Duodenal mucosa (tissue), 2 donors: Measurements from ENCODE around the gene DMWD.
"Not testable (repeated sequence)": the region's sequence is repeated elsewhere in the genome, so short reads cannot be mapped to it uniquely, and the experiment has no call there.

Source experiments
- H3K27ac ChIP-seq: one replicate; pipeline ENCODE4 v1.7.0; 2013; ENCODE audit warnings: low read depth, low read length
- H3K27me3 ChIP-seq, 2 donors: one replicate each; pipeline ENCODE4 v1.7.0; 2013; ENCODE audit warnings: low read length in 2 of 2, control low read depth in 1 of 2; ENCODE audit not compliant: insufficient read depth in 2 of 2, control insufficient read depth in 1 of 2
- H3K36me3 ChIP-seq, 2 donors: one replicate each; pipeline ENCODE4 v1.7.0; 2013; ENCODE audit warnings: low read length in 2 of 2, control low read depth in 1 of 2; ENCODE audit not compliant: insufficient read depth in 2 of 2, control insufficient read depth in 1 of 2
- H3K4me1 ChIP-seq, 2 donors: one replicate each; pipeline ENCODE4 v1.7.0; 2013; ENCODE audit warnings: low read length in 2 of 2, control low read depth in 1 of 2; ENCODE audit not compliant: insufficient read depth in 2 of 2, control insufficient read depth in 1 of 2
- H3K4me3 ChIP-seq, 2 donors: one replicate each; pipeline ENCODE4 v1.7.0; 2013; ENCODE audit warnings: low read length in 2 of 2, low read depth in 1 of 2
- H3K9ac ChIP-seq, 2 donors: one replicate each; pipeline ENCODE4 v1.7.0; 2013; ENCODE audit warnings: low read length in 2 of 2, low read depth in 1 of 2
- H3K9me3 ChIP-seq, 2 donors: one replicate each; pipeline ENCODE4 v1.7.0; 2013; ENCODE audit warnings: low read length in 2 of 2, control low read depth in 1 of 2; ENCODE audit not compliant: control insufficient read depth in 1 of 2

The DMWD gene

DNA sequence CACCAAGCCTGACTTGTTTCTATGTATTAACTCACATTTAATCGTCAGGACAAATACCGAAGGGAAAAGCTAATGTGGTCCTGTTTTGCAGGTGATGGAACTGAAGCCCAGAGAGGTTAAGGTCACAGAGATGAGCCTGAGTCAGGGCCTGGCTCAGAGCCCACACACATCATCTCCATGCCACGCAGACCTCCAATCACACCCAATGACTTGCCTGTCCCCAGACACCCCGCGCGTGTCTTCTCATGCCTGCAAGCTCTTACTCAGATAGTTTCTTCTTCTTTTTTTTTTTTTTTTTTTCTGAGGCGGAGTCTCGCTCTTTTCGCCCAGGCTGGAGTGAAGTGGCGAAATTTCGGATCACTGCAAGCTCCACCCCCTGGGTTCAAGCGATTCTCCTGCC, 40.0 kb downstream of the DMWD start:
- Histone ChIP-seq H3K9me3 (no peaks in the 10 kb centered on the region), H3K4me1 (no peaks in the 10 kb centered on the region), H3K27me3 (no peaks in the 10 kb centered on the region), H3K4me3 (no peak overlapping the region), H3K9ac (no peak overlapping the region), H3K36me3 (no peaks in the 10 kb centered on the region), H3K27ac (no peak overlapping the region)

DNA sequence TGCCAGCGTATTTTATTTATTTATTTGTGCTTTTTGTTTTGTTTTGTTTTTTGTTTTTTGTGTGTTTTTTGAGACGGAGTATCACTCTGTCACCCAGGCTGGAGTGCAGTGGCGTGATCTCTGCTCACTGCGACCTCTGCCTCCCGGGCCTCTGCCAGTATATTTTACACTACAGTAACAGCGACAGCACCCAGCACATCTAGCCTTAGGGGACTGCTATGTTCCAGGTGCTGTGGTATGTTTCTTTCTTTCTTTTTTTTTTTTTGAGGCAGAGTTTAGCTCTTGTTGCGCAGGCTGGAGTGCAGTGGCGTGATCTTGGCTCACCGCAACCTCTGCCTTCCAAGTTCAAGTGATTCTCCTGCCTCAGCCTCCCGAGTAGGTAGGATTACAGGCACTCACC, 41.2 kb downstream of the DMWD start:
- H3K9ac ChIP-seq, H3K27ac ChIP-seq, H3K36me3 ChIP-seq, H3K4me3 ChIP-seq, H3K27me3 ChIP-seq, H3K9me3 ChIP-seq, H3K4me1 ChIP-seq: not testable (repeated sequence)

DNA sequence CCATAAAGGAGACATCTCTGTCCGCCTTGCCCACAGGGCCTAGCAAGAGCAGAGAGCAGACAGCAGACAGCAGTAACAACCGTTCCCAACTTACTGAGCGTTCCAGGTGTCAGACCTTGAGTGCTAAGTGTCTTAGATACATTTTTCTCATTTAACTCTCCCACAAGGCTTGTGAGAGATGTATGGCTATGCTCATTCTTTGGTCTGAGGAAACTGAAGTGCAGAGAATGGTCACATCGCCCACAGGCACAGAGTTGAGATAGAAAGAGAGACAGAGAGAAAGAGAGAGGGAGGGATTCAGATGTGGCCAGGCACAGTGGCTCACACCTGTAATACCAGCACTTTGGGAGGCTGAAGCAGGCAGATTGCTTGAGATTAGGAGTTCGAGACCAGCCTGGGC, 45.1 kb downstream of the DMWD start:
- Histone ChIP-seq H3K9me3 (no peaks in the 10 kb centered on the region), H3K27me3 (no peaks in the 10 kb centered on the region), H3K4me3 (no peak overlapping the region), H3K9ac (no peak overlapping the region), H3K4me1 (no peaks in the 10 kb centered on the region), H3K36me3 (no peaks in the 10 kb centered on the region), H3K27ac (no peak overlapping the region)

DNA sequence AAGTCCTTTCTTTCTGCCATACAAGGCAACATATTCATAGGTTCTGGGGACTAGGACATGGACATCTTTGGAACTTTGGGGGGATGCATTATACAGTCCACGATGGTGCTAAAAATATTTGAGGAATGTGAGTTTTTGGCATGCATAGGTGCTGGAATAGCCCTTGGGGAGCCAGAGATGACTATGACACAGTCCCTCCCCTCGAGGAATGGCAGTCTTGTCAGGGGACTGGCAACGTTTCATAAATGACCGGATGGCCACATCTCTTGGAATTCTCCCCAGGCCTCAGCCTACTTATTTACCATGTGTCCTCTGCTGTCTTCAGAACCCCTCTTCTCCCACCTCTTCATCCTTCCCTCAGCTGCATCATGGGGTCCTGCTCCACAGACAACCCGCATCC, 45.8 kb downstream of the DMWD start:
- no peak overlapping the region for H3K9ac ChIP-seq
- H3K27ac ChIP-seq, result no peak overlapping the region
- no peaks in the 10 kb centered on the region for H3K27me3 ChIP-seq
- H3K36me3 ChIP-seq, result no peaks in the 10 kb centered on the region
- H3K4me3 ChIP-seq, result no peak overlapping the region
- no peaks in the 10 kb centered on the region for H3K9me3 ChIP-seq
- no peaks in the 10 kb centered on the region for H3K4me1 ChIP-seq

DNA sequence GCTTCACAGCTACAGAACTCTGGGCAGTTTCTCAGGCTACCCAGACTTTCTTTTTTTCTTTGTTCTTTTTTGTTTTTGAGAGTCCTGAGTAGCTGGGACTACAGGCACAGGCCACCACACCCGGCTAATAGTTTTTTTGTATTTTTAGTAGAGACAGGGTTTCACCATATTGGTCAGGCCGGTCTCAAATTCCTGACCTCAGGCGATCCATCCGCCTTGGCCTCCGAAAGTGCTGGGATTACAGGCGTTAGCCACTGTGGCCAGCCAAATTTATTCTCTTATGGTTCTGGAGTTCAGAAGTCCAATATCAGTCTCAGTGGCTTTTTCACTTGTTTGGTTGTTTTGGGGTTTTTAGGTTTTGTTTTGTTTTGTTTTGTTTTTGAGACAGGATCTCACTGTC, 47.0 kb downstream of the DMWD start:
- H3K27ac ChIP-seq, result no peak overlapping the region
- H3K4me3 ChIP-seq, result no peak overlapping the region
- H3K36me3 ChIP-seq, result no peaks in the 10 kb centered on the region
- no peaks in the 10 kb centered on the region for H3K9me3 ChIP-seq
- H3K27me3 ChIP-seq, result no peaks in the 10 kb centered on the region
- H3K4me1 ChIP-seq, result no peaks in the 10 kb centered on the region
- H3K9ac ChIP-seq, result no peak overlapping the region

DNA sequence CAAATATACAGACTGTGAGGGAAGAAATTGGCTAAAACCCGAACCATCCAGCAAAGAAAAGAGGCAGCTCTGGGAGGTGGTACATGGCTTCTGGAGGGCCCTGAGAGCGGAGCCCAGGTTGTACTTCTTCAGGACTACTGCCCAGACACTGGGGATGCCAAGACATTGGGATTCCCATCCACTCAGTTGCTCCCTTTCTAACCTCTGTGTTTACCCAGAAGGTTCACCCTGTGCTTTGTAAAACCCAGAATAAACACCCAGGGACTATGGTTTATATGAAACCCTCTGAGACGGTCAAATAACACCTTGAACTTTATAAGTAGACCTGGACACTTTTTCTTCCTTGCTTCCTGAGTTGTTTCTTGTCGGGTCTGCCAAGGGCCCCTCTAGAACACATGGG, 49.7 kb downstream of the DMWD start:
- H3K4me3 ChIP-seq, result no peak overlapping the region
- no peak overlapping the region for H3K27ac ChIP-seq
- H3K36me3 ChIP-seq, result no peaks in the 10 kb centered on the region
- no peaks in the 10 kb centered on the region for H3K9me3 ChIP-seq
- no peak overlapping the region for H3K9ac ChIP-seq
- no peaks in the 10 kb centered on the region for H3K27me3 ChIP-seq
- no peaks in the 10 kb centered on the region for H3K4me1 ChIP-seq

DNA sequence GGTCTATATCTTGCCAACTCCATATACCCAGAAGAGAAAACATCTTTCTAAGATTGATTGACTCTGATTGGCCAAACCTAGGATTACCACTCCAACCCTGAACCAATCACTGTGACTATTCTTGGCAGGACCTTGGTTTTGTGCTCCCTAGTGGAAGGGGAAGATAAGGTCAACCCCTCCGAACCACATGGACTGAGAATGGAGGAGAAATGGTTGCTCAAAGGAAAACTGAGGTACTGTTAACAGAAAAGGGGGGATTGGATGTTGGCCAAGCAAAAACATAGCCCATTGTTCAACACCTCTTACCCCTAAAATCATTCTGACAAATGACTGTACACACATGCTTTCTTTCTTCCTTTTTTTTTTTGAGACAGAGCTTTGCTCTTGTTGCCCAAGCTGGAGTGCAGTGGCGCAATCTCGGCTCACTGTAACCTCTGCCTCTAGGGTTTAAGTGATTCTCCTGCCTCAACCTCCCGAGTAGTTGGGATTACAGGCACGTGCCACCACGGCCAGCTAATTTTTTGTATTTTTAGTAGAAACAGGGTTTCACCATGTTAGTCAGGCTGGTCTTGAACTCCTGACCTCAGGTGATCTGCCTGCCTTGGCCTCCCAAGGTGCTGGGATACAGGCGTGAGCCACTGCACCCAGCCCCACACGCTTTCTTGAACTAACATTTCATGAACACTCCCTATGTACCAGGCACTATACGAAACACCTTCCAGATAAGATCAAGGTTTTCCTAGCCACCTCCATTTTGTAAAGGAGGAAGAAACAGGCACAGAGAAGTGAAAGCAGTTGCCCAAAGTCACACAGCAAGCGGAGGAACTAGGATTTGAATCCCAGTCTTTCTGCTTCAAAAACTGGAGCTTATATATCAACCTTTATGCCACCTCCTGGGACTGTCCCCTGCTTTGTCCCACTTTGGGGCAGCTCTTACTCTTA, 52.9 kb downstream of the DMWD start:
- Histone ChIP-seq H3K4me1 (no peaks in the 10 kb centered on the region), H3K4me3 (no peak overlapping the region), H3K27ac (no peak overlapping the region)

DNA sequence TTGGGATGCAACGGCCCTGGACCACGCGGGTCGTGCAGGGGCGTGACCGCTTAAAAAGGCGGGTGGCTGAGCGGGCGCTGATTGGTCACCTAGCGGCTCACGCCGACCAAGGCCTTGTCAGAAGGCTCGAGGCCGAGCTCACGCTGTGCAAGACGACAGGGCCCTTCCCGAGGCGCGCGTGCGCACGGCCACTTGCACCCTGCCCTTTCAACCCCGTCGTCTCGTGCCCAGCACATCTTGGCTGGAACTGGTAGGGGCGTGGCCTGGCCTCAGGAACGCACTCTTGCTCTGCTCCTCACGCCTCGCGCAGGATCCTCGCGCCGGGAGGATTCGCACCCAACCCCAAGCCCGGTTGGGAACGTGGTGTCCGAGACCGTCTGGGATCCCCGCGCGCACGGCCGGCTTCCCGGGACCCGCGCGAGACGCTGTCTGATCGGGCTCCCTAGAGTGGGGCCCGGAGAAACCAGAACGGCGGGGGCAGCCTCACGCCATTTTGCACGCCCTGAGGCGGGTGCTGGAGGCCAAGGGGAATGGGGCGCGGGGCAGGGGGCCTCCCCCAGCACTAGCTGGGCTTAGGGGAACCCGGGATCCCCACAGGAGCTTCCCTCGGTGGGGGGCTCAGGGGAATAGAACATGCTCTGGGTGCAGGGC, 59.4 kb downstream of the DMWD start, which contains the start of gene MEIOSIN:
Gene MEIOSIN, plus strand, starts transcription at position 280 of the 651 bp plus-strand sequence. CDS start 1,938 bp downstream, outside the sequence.
- Histone ChIP-seq H3K4me1 (peaks cover 4 to 9% of the 10 kb centered on the region in 2 donors), H3K9me3 (no peaks in the 10 kb centered on the region), H3K9ac (no peak within 1 kb of the TSS), H3K4me3 (no peak within 1 kb of the TSS), H3K27ac (no peak within 1 kb of the TSS), H3K27me3 (no peaks in the 10 kb centered on the region), H3K36me3 (no peaks in the 10 kb centered on the region)

More for the DNA sequence above, 52.9 kb downstream of the DMWD start:
- H3K9me3 ChIP-seq, result no peaks in the 10 kb centered on the region
- H3K27me3 ChIP-seq, result no peaks in the 10 kb centered on the region
- no peak overlapping the region for H3K9ac ChIP-seq
- no peaks in the 10 kb centered on the region for H3K36me3 ChIP-seq
